HUES48 (cell line): Measurements from ENCODE around the gene FRMPD4.

ENCODE experiments used
- H3K27ac ChIP-seq: one replicate; pipeline ENCODE4 v1.7.0; 2013; ENCODE audit warnings: low read depth, low read length, inconsistent platforms
- H3K27me3 ChIP-seq: 2 replicates; pipeline ENCODE4 v1.6.1; 2013; ENCODE audit warnings: mild to moderate bottlenecking, low read length; ENCODE audit not compliant: control insufficient read depth, insufficient read depth
- H3K36me3 ChIP-seq: 2 replicates; pipeline ENCODE4 v1.6.1; 2013; ENCODE audit warnings: low read length; ENCODE audit not compliant: control insufficient read depth, insufficient read depth
- H3K4me1 ChIP-seq: 2 replicates; pipeline ENCODE4 v1.6.1; 2013; ENCODE audit warnings: mild to moderate bottlenecking, low read length; ENCODE audit not compliant: control insufficient read depth, insufficient read depth
- H3K4me3 ChIP-seq: 2 replicates; pipeline ENCODE4 v1.5.1; 2013; ENCODE audit warnings: mild to moderate bottlenecking, low read depth, low read length
- H3K9ac ChIP-seq: 2 replicates; pipeline ENCODE4 v1.6.1; 2013; ENCODE audit warnings: mild to moderate bottlenecking, low read depth, low read length, moderate library complexity
- H3K9me3 ChIP-seq: 2 replicates; pipeline ENCODE4 v1.6.1; 2013; ENCODE audit warnings: low read length; ENCODE audit not compliant: control insufficient read depth, insufficient read depth

Gene FRMPD4

DNA sequence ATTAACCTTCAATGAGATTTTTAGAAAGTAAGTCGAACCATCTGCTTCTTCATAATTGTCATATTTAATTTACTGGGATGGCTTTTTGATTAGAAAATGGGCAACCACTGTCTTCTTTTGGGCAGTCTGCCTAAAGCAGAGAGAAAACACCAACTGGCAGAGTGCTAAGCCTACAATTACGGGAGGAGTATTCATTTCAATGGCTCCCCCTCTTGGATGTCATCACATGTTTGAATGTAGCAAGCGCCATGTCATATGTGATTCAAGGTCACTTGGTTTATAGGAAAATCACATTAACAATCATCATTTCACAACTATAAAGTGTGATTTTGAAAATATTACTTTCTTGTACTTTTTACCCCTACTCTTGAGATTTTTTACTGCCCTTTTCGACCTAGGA lies 261.9 kb downstream of the FRMPD4 start:
- Histone ChIP-seq H3K9ac (no peak overlapping the region), H3K36me3 (no peaks in the 10 kb centered on the region), H3K9me3 (no peaks in the 10 kb centered on the region), H3K27ac (no peak overlapping the region), H3K4me1 (no peaks in the 10 kb centered on the region), H3K4me3 (no peak overlapping the region), H3K27me3 (no peaks in the 10 kb centered on the region)

DNA sequence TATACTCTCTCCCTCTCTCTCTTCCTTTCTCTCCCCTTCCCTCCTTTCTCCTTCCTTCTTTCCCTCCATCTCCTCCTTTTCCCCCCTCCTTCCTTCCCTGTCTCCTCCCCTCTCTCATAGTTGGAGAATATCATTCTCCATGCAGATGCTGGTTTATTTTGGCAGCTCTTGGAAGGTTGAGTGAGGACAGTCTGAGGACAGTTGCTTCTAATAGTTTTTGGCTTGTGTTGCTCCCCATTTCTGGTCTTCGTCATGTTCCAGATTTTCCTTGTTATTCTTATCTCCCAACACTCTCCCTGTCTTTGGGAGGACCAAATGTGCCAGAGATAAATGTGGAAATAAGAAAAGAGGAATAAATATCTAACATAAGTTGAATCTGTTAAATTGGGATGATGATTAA lies 263.0 kb downstream of the FRMPD4 start:
- Histone ChIP-seq H3K9ac (no peak overlapping the region), H3K4me1 (no peaks in the 10 kb centered on the region), H3K9me3 (no peaks in the 10 kb centered on the region), H3K27me3 (no peaks in the 10 kb centered on the region), H3K36me3 (no peaks in the 10 kb centered on the region), H3K27ac (no peak overlapping the region), H3K4me3 (no peak overlapping the region)

DNA sequence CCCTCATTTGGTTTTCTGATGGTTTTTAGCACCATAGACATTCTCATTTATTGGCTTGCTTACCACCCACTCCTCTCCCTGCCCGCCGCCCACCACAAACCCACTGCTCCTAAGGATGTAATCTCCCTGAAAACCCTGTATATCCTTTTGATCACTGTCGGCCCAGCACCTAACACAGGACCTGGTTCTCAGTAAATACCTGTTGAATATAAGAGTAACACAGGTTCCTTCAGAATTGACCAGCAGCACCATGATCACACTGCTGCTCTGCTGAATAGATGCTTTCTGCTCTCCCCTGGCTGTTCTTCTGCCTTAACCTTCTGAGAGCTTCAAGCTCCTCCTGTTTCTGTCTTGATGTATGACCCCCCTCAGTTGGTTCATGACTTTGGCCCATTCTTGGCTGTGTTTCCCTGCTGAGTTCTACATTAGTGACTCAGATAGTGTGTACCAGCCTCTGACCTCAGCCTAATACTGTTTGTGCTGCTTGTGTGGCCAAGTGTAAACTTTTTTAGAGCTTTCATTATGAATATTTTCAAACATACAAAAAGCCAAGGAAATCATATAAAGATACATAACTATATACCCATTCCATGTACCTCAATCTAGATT lies 265.3 kb downstream of the FRMPD4 start:
- no peaks in the 10 kb centered on the region for H3K4me1 ChIP-seq
- no peaks in the 10 kb centered on the region for H3K36me3 ChIP-seq
- no peaks in the 10 kb centered on the region for H3K9me3 ChIP-seq
- no peaks in the 10 kb centered on the region for H3K27me3 ChIP-seq
- no peak overlapping the region for H3K9ac ChIP-seq
- no peak overlapping the region for H3K4me3 ChIP-seq
- H3K27ac ChIP-seq, result no peak overlapping the region

DNA sequence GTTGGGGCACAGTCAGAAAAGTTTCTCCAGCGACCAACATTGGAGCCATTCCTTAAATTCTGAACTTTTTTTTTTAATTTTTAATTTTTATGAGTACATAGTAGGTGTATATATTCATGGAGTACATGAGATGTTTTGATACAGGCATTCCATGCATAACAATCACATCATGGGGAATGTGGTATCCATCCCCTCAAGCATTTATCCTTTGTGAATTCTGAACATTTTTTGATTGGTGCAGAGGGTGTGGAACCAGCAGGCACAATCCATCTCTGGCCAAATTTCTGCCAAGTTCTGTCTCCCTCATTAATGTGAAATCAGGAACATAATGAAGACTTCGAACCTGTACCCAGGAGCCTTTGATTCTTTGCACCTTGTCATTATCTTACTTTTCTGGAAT lies 267.0 kb downstream of the FRMPD4 start:
- H3K4me1 ChIP-seq, result no peaks in the 10 kb centered on the region
- H3K36me3 ChIP-seq, result no peaks in the 10 kb centered on the region
- H3K9me3 ChIP-seq, result no peaks in the 10 kb centered on the region
- no peaks in the 10 kb centered on the region for H3K27me3 ChIP-seq
- no peak overlapping the region for H3K4me3 ChIP-seq
- H3K27ac ChIP-seq, result no peak overlapping the region
- no peak overlapping the region for H3K9ac ChIP-seq

DNA sequence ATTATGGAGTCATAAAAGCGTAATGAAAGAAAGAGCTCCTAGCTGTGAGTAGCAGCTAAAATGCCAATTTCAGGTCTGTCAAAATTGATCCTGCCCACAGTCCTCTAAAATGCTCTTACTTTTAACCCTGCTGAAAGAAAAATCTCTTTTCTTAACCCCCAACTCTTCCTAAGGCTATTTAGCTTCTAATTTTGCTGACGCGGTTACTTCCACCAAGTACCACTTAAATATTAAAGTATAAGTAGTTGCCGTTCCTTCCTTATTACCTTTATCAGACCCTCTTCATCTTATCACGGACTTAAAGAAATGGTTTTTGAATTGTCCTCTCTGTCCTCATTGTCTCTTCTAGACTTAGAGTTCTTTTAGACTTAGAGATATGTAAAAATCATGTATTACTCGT lies 272.2 kb downstream of the FRMPD4 start:
- H3K9me3 ChIP-seq, result no peaks in the 10 kb centered on the region
- no peak overlapping the region for H3K4me3 ChIP-seq
- no peaks in the 10 kb centered on the region for H3K27me3 ChIP-seq
- H3K9ac ChIP-seq, result no peak overlapping the region
- no peaks in the 10 kb centered on the region for H3K4me1 ChIP-seq
- H3K27ac ChIP-seq, result no peak overlapping the region
- no peaks in the 10 kb centered on the region for H3K36me3 ChIP-seq

DNA sequence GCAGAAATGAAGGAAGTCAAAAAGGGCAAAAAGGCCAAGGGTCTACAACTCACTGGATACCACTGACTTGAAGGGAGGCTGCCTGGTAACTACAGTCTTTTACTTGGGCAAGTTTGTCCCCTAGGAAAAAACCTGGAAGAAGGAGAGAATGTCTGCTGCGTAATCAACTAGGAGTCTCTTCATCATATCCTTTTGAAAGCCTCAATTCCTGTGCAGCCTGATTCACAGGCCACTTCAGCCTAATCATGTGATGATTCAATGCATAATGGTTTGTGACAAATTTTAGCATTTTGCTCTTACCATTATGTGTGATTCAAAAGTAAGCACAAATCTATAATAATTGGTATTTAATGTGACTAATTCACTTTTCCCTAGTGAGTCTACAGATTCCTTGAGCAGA lies 273.6 kb downstream of the FRMPD4 start:
- no peak overlapping the region for H3K9ac ChIP-seq
- no peaks in the 10 kb centered on the region for H3K4me1 ChIP-seq
- H3K4me3 ChIP-seq, result no peak overlapping the region
- H3K27me3 ChIP-seq, result no peaks in the 10 kb centered on the region
- H3K9me3 ChIP-seq, result no peaks in the 10 kb centered on the region
- no peaks in the 10 kb centered on the region for H3K36me3 ChIP-seq
- no peak overlapping the region for H3K27ac ChIP-seq

DNA sequence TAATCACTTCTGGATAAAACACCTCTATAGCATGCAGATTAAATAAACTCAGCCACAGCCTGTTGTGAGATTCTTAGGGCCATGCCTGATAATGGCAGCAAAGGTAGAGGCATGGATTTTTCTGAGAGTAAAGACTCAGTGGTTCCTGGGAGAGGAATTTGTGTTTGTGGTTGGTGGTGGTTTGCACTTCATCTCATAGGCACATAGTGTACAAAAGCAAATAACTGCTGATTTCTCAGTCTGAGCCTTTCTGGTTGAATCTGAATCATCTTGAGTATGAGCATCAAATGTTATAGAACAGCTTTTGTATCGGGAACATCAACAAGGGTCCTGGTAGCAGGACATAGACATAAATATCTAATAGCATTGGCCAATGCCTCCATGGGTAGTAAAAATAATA lies 274.3 kb downstream of the FRMPD4 start:
- Histone ChIP-seq H3K9me3 (no peaks in the 10 kb centered on the region), H3K27me3 (no peaks in the 10 kb centered on the region), H3K9ac (no peak overlapping the region), H3K4me1 (no peaks in the 10 kb centered on the region), H3K27ac (no peak overlapping the region), H3K36me3 (no peaks in the 10 kb centered on the region), H3K4me3 (no peak overlapping the region)

DNA sequence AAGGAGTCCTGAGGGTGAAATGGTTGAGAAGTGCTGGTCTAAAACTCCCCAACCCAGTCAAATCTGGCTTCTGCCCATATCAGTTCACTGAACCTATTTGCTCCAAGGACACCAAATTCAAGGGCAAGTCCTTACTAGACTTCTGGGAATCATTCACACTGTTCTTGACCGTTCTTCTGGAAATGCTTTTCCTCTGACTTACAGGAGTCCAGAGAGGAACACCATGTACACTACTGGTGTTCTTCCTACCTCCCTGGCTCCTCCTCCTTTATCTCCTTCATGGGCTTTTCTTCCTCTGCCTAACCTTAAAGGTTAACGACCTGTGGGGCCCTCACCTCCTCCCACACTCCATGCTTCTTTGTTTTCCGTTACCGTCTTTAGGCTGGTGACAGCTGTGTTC lies 281.3 kb downstream of the FRMPD4 start:
- Histone ChIP-seq H3K36me3 (no peaks in the 10 kb centered on the region), H3K27ac (no peak overlapping the region), H3K9me3 (no peaks in the 10 kb centered on the region), H3K4me1 (peaks cover 10% of the 10 kb centered on the region), H3K27me3 (0 out of 2 replicates have a peak, but pooled peaks cover 3% of the 10 kb centered on the region), H3K4me3 (no peak overlapping the region), H3K9ac (no peak overlapping the region)

DNA sequence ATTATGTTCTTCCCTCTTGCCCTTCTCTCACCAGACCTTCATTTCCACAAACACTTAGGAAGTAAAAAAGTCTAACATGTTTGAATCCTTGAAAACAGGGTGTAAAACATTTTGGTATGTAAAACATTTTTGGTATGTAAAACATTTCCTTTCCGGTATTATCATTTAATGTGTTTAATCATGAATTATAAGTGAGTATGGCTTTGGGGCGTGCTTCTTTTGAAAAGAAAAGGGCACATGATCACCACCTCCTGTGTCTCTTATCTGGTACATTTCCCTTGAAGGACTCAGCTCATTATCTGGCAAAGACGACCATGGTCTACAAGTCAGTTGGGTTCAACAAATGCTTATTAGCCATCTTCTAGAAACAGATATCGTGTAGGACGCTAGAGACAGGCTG lies 283.6 kb downstream of the FRMPD4 start:
- no peak overlapping the region for H3K4me3 ChIP-seq
- peaks cover 10% of the 10 kb centered on the region for H3K4me1 ChIP-seq
- H3K36me3 ChIP-seq, result no peaks in the 10 kb centered on the region
- H3K9ac ChIP-seq, result no peak overlapping the region
- no peak overlapping the region for H3K27ac ChIP-seq
- peaks cover 9% of the 10 kb centered on the region; the same call in 1 of the 2 replicates for H3K27me3 ChIP-seq
- H3K9me3 ChIP-seq, result no peaks in the 10 kb centered on the region

DNA sequence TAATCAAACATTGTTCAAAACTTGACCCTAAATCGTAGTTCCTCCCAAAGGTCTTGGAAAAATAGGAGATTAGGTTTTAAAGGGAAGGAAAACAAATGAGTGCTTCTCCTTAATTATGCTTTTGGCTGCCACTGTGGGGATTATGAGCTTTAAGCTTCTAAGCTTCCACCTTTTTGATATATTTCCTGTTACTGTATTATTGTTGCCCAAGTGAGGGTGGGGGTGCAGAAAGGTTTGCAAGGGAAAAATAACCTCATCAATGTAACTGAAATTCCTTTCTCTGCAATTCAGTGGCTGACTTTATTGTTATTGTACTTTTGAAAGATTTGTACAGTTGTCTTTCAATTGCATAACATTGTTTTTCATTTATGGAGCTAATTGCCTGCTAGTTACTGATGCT lies 285.1 kb downstream of the FRMPD4 start:
- Histone ChIP-seq H3K9ac (no peak overlapping the region), H3K4me3 (no peak overlapping the region), H3K4me1 (peaks cover 10% of the 10 kb centered on the region), H3K9me3 (no peaks in the 10 kb centered on the region), H3K27ac (no peak overlapping the region), H3K27me3 (peaks cover 11% of the 10 kb centered on the region; the same call in 1 of the 2 replicates), H3K36me3 (no peaks in the 10 kb centered on the region)

DNA sequence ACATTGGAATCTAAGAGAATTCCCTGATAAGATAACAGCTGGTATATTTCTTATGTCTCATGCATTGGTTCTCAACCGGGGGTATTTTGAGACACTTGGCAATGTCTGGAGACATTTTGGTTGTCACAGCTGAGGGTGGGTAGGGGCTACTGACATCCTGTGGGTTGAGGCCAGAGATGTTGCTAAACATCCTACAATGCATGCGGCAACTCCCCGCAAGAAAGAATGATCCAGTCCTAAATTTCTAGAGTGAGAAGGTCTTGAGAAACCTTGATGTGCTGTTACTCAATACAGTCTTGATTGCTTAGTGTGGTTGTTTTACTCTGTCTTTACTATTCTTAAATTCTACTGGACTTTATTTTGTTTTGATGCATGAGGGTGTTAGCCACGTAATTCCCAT lies 287.2 kb downstream of the FRMPD4 start:
- no peaks in the 10 kb centered on the region for H3K36me3 ChIP-seq
- no peak overlapping the region for H3K4me3 ChIP-seq
- peaks cover 10% of the 10 kb centered on the region for H3K4me1 ChIP-seq
- H3K27ac ChIP-seq, result no peak overlapping the region
- H3K9me3 ChIP-seq, result no peaks in the 10 kb centered on the region
- H3K27me3 ChIP-seq, result peaks cover 18% of the 10 kb centered on the region; the same call in 1 of the 2 replicates
- no peak overlapping the region for H3K9ac ChIP-seq

DNA sequence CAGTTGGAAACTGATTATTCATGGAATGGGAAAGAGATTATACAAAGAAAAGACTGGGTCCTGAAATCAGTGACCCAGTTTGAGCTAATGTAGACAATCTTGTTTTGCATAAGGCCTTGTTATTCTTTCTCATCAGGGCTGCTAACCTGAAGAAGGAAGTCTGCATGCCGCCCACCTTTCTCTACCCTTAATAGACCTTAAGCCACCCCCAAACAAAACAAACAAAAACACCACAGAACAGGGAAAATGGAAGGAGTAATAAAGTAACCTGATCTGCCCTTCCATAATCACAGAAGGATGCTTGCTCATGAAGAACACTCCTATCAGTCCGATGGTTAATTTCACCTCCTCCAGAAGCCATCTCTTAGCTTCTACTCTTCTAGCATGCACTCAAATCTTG lies 288.1 kb downstream of the FRMPD4 start:
- no peak overlapping the region for H3K4me3 ChIP-seq
- no peaks in the 10 kb centered on the region for H3K9me3 ChIP-seq
- peaks cover 18% of the 10 kb centered on the region; the same call in 1 of the 2 replicates for H3K27me3 ChIP-seq
- no peak overlapping the region for H3K27ac ChIP-seq
- peaks cover 10% of the 10 kb centered on the region for H3K4me1 ChIP-seq
- no peak overlapping the region for H3K9ac ChIP-seq
- H3K36me3 ChIP-seq, result no peaks in the 10 kb centered on the region
